ENCODE measurements around the gene HEATR5A. TPM values are rescaled to one million over a fixed set of nuclear protein-coding genes. Genes with fewer than 3 reads are reported as not detected.
A peak's percentile ranks its signal among the peaks of the same experiment; 100 is the strongest.

HEATR5A gene
- total and polyA plus RNA-seq, 9 of the 15 experiments (the other 6 are each of a cell fraction or from before 2014, with no cell fraction given) = 8.0 to 50.9 (median 23.0) TPM

- ChIA-PET CTCF (ENCODE audit: low intra/inter-chr PET ratio) (no interaction called here), POLR2A (no interaction called here)
- ATAC-seq (no peak), FAIRE-seq (no peak), DNase-seq (ENCODE audit: extremely low read depth in 1 of 4, low spot score in 3 of 4) (no peak)
- Histone ChIP-seq H3K36me3 (ENCODE audit: control insufficient read depth, insufficient read depth, low read length) (no peaks in the 10 kb centered on the region), H3K9me1 (ENCODE audit: control insufficient read depth, insufficient read depth, low read length) (no peaks in the 10 kb centered on the region), H3K9me3 (replicated peaks; ENCODE audit: control insufficient read depth, insufficient read depth, low read depth, low read length) (no peaks in the 10 kb centered on the region; the same call in 1 of the 2 replicates), H4K20me1 (replicated peaks; ENCODE audit: control insufficient read depth, insufficient read depth, low read length) (no peaks in the 10 kb centered on the region), H3K4me3 (no peak overlapping the region), H2AFZ (ENCODE audit: low read depth, low read length) (0 out of 2 replicates have a peak overlapping the region, but pooled peaks have one; percentile 14), H3K9ac (ENCODE audit: insufficient read depth in 1 of 2, low read depth in 2 of 2, low read length in 2 of 2) (no peak overlapping the region), H3K79me2 (ENCODE audit: control insufficient read depth, insufficient read depth, low read length) (no peaks in the 10 kb centered on the region), H3K27me3 (ENCODE audit: control insufficient read depth in 2 of 2, insufficient read depth in 2 of 2, low read length in 2 of 2) (no peaks in the 10 kb centered on the region), H3K27ac (ENCODE audit: extremely low read depth, low read depth, low read length) (no peak overlapping the region), H3K4me2 (ENCODE audit: insufficient read depth, low read length) (no peak overlapping the region), H3K4me1 (replicated peaks in 1 of 2; ENCODE audit: control insufficient read depth in 2 of 2, insufficient read depth in 2 of 2, low read length in 2 of 2) (no peaks in the 10 kb centered on the region; a peak in 1 of 5 replicates)
- intact Hi-C loops (cut with micrococcal nuclease) = no loop called here
- WGBS (ENCODE audit: insufficient coverage, low coverage, missing lambda C conversion rate) = 46% methylated on average over 8 of the region's 8 CpGs
- in situ Hi-C loops (cut with MboI) = no loop called here
- TF ChIP-seq ZNF217 (CRISPR knock-in tag; IDR thresholded peaks at IDR 0.05) = no peak
- peak; percentile 17; the same call in 1 of the 2 replicates for TF ChIP-seq CBFA2T3 (IDR thresholded peaks at IDR 0.05)
- no peak for TF ChIP-seq HNRNPK (IDR thresholded peaks at IDR 0.05; ENCODE audit: low read depth, low read length, poor library complexity, severe bottlenecking)
- TF ChIP-seq TEAD1 (CRISPR knock-in tag; IDR thresholded peaks at IDR 0.05) = no peak
- no peak for TF ChIP-seq MCM3 (IDR thresholded peaks at IDR 0.05)
- peak; percentile 22; the same call in 1 of the 2 replicates for TF ChIP-seq MYBL2 (IDR thresholded peaks at IDR 0.05; ENCODE audit: low read depth)
- TF ChIP-seq MYBL2 (CRISPR knock-in tag; IDR thresholded peaks at IDR 0.05; ENCODE audit: borderline replicate concordance) = no peak
- no TSS peak for BruUV-seq (replicated peaks)
Measured at GRCh38 chr14:31271648-31272047, 148.7 kb downstream of the HEATR5A start.
